ENCODE measurements around the gene KAZN.

- TF ChIP-seq, protein P1, sequence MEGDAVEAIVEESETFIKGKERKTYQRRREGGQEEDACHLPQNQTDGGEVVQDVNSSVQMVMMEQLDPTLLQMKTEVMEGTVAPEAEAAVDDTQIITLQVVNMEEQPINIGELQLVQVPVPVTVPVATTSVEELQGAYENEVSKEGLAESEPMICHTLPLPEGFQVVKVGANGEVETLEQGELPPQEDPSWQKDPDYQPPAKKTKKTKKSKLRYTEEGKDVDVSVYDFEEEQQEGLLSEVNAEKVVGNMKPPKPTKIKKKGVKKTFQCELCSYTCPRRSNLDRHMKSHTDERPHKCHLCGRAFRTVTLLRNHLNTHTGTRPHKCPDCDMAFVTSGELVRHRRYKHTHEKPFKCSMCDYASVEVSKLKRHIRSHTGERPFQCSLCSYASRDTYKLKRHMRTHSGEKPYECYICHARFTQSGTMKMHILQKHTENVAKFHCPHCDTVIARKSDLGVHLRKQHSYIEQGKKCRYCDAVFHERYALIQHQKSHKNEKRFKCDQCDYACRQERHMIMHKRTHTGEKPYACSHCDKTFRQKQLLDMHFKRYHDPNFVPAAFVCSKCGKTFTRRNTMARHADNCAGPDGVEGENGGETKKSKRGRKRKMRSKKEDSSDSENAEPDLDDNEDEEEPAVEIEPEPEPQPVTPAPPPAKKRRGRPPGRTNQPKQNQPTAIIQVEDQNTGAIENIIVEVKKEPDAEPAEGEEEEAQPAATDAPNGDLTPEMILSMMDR (IDR thresholded peaks at IDR 0.05), result no peak
- no peak for TF ChIP-seq POLR2A (IDR thresholded peaks at IDR 0.05)
Measured at GRCh38 chr1:14682941-14683621, 84.6 kb downstream of the KAZN start.
